ENCODE measurements around the gene DHH.
A peak's percentile ranks its signal among the peaks of the same experiment; 100 is the strongest.

Gene DHH

GRCh38 chr12:49109641-49110463, 15.3 kb upstream of the DHH start:
- DNase-seq (ENCODE audit: low read depth in 3 of 3), result no peak

- no peak for DNase-seq (ENCODE audit: low read depth in 3 of 3)
Observed at GRCh38 chr12:49108958-49109404, 14.4 kb upstream of the DHH start.

- no peak for DNase-seq (ENCODE audit: low read depth in 3 of 3)
Observed at GRCh38 chr12:49105504-49106084, 11.0 kb upstream of the DHH start.

DNA sequence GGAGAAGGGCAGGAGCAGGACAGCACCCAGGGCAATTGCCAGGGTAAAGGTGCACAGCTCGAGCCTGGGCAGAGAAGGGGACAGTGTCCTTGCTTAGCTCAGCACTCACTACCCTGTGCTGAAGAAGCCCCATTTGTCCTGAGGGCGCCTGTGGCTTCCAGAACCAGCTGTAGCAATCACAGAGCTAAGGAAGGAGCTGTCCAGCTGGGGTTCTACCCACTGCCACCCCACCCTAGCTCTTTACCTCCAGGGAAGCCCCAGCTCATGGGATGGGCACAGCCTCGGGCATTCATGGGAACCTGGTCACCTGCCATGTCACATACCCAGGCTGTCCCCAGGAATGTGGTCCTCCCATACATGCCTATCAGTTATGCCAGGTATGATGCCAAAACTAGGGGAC, 10.2 kb upstream of the DHH start:
- DNase-seq (ENCODE audit: low read depth in 3 of 3), result no peak

DNA sequence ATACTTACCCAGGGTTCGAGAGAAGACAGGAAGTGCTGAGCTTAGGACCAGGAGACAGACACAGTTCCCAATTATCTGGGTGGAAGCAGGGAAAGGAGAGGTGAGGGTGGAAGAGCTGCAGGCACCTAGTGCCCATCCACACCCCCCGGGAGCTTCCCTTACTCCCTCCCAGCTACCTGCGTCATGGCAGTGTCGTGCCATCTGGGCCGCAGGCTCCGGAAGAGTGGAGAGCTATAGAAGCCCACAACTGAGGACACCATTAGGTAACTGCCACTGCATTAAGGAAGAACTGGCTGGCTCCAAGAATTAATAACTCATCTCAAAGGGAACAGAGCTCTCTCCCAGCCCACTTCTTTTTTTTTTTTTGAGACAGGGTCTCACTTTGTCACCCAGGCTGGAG, 5.8 kb upstream of the DHH start:
- no peak for DNase-seq (ENCODE audit: low read depth in 3 of 3)

DNA sequence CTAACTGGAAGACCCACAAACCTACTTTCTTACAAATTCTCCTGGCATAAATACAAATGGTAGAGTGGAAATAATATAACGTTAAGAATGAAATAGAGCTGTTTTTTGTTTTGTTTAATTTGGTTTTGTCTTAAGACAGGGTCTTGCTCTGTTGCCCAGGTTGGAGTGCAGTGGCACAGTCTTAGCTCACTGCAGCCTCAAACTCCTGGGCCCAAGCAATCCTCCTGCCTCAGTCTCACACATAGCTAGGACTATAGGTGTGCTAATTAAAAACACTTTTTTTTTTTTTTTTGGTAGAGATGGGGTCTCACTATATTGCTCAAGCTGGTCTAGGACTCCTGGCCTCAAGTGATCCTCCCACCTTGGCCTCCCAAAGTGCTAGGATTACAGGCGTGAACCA, 4.1 kb upstream of the DHH start:
- no peak for DNase-seq (ENCODE audit: low read depth in 3 of 3)

DNA sequence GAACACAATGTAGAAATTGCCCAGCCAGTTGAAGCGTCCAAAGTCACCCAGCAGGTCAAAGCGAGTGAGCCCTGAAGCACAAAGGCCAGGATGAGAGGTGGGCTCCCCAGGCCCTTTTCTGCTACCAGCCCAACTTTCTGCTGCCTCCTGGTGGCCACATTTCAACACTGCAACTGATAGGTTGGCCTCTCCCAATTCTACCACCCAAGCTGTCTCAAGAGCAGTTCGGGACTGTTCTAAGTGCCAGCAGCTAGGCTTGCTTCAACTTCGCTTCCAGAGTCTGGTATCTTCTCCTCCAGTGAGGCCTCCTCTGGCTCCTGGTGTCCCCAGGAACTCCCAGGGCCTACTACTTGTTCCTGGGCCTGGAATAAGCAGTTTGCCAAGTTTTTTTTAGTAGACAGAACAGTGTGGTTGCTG, 3.4 kb upstream of the DHH start:
- peak in 2 of 3 experiments; percentile 37 to 57 for DNase-seq (ENCODE audit: low read depth in 3 of 3)

GRCh38 chr12:49097381-49097780, 2.8 kb upstream of the DHH start:
- DNase-seq (ENCODE audit: low read depth in 3 of 3), result no peak

DNA sequence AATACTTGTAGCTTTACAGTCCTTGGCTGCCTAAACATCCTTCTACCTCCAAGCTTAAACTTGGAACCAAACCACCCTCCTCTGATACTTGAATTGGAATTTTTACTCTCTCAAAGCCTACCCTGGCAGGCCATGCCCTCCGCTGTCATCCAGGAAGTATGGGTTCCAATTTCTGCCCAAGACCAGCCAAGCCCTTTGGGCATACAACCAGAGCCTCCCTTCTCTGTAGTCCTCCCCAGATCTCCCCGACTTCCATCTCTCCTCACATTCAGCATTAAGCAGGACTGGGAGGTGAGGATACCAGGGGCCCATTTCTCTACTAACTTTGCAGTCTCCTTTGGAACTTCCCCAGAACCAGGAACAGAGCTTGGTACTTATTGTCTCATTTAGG, 369 bp upstream of the DHH start:
- no peak for DNase-seq (ENCODE audit: low read depth in 3 of 3)

DNA sequence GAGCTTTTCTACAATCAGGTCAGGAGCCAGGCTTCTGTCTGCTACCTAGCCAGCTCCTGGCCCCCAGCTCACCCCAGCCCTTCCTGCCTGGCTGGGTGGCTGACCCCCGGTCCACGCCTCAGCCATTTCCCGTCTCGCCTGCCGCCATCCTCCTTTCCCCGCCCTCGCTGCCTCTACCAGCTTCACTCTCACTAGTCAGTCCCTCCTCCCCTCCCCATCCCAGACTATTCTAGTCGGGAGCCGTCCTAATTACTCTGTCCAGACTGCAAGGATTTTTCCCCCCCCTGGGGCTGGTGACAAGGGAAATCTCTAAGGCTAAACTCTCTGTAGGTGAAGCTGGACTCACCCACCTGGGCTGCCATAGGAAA, 825 bp downstream of the DHH start:
- DNase-seq (ENCODE audit: low read depth in 3 of 3), result no peak

DNA sequence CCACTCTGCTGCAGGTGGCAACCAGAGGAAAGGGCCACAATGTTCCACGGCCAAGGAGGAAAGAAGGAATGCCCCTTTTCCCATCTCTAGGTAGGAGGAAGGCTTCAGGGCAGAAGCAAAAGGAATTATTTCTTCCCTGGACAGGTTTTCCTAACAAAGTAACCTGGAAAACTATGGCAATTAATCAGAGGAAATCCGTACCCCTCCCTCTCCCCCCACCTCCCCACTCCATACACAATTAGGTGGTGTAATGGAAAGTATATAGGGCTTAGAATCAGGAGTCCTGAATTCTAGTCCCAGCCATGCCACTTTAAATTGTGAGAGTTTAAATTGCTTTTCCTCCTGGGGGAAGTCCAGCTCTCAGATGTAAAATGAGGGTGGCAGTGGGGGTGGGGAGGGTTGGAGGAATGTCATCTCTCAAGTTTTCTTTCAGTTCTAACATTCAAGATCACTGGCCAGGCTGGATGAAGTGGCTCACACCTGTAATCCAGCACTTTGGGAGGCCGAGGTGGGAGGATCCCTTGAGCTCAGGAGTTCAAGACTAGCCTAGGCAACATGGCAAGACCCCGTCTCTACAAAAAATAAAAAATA, 1.7 kb downstream of the DHH start:
- no peak for DNase-seq (ENCODE audit: low read depth in 3 of 3)

- peak; percentile 48 to 55 (median 52) for DNase-seq (ENCODE audit: low read depth in 3 of 3)
Observed at GRCh38 chr12:49092086-49092815, 2.4 kb downstream of the DHH start.

DNA sequence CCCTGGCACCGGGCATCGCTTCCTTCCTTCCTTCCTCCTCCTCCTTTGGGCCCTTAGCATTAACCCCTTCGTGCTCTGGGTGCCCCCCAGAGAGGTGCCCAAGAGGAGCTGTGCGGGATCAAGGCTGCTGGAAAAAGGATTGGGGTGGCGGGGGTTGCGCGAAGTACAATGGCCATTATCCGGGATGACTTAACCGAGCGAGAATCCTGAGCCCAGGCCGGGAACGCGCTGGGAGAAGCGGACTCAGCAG, 2.8 kb downstream of the DHH start:
- no peak for DNase-seq (ENCODE audit: low read depth in 3 of 3)

GRCh38 chr12:49091056-49091835, 3.4 kb downstream of the DHH start:
- DNase-seq (ENCODE audit: low read depth in 3 of 3), result no peak

GRCh38 chr12:49089821-49090773, 4.5 kb downstream of the DHH start:
- DNase-seq (ENCODE audit: low read depth in 3 of 3), result no peak

DNA sequence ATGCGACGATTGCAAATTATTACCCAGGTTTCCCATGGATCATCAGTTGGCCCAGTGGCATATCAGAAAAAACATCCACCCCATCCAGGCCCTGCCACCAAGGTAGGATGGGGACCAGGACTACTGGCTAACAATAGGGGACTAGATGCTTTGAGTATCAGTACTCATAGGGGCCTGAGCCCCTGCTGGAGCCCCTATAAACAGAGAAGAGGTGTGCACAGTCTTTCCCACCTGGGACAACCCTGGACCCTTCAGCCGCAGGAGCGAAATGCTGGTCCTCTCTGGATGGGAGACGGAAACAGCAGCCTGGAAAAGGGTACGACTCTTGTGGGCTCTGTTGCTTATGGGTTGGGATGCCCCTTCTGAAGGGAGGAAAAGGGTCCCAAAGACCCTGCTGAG, 5.7 kb downstream of the DHH start:
- no peak for DNase-seq (ENCODE audit: low read depth in 3 of 3)

DNA sequence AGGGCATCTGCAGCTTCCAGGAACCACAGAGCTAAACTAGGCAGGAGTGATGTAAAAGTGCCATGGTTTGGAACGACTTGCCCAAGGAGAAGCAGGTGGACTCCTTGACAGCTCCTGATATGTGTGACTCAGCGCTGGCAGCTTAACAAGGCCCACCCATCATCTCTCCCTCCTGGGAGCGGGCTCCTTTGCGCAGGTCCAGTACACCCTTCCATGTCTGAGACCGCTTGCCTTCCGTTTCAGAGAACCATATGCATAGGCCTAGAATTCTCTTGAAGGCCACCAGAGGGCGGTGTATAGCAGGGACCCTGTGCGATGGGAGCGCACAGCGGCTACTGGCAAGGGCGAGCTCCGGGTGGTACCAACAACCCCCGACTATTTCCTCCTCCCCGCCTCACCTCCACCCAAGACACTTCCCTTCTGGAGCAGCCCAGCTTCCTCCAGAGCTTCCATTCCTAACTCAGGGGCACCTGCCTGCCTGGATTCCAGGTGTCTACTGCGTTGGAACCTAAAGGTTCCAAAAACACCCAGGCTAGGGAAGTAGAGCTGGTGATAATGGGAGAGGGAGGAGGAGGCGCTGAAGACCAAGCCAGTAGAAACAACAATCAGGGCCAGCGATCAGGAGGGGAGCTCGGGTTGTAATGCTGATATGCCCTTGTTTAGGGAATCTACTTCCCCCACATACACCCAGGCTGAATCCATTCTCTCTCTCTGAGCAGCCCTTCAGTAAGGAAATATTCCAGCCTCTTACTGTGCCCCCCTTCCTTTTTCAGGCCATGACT, 6.3 kb downstream of the DHH start:
- peak; percentile 39 to 56 (median 46) for DNase-seq (ENCODE audit: low read depth in 3 of 3)

GRCh38 chr12:49086116-49086515, 8.5 kb downstream of the DHH start:
- DNase-seq (ENCODE audit: low read depth in 3 of 3), result no peak

DNA sequence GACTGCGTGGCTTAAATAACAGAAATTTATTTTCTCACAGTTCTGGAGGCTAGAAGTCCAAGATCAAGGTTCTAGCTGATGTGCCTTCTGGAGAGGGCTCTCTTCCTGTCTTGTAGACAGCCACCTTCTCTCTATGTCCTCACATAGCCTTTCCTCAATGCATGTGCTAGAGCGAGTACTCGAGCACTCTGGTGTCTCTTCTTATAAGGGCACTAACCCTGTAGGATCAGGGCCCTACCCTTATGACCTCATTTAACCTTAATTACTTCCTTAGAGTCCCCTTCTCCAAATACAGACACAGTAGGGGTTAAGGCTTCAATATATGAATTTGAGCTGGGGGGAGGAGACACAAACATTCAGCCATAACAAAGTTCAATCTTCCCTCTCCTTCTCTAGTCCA, 10.2 kb downstream of the DHH start:
- no peak for DNase-seq (ENCODE audit: low read depth in 3 of 3)

DNA sequence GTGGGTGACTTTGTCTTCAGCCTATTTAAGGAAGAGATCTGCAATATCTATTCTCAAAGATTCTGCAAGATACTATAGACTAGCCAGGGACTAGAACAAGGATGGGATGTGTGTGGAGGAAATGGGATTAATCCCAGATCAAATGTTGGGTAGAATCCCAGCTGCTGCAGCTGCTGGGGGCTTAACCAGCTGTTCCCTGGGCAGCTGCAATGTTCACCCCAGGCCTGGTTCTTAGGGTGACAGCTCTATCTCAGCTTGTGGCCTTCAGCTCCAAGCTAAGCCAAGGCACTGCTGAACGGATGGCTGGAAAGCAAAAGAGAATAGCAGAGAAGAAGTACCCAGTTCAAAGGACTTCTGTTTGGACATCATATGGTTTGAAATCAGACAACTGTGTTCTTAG, 14.8 kb downstream of the DHH start:
- no peak for DNase-seq (ENCODE audit: low read depth in 3 of 3)
